ENCODE results near the gene UCKL1.

The UCKL1 gene

DNA sequence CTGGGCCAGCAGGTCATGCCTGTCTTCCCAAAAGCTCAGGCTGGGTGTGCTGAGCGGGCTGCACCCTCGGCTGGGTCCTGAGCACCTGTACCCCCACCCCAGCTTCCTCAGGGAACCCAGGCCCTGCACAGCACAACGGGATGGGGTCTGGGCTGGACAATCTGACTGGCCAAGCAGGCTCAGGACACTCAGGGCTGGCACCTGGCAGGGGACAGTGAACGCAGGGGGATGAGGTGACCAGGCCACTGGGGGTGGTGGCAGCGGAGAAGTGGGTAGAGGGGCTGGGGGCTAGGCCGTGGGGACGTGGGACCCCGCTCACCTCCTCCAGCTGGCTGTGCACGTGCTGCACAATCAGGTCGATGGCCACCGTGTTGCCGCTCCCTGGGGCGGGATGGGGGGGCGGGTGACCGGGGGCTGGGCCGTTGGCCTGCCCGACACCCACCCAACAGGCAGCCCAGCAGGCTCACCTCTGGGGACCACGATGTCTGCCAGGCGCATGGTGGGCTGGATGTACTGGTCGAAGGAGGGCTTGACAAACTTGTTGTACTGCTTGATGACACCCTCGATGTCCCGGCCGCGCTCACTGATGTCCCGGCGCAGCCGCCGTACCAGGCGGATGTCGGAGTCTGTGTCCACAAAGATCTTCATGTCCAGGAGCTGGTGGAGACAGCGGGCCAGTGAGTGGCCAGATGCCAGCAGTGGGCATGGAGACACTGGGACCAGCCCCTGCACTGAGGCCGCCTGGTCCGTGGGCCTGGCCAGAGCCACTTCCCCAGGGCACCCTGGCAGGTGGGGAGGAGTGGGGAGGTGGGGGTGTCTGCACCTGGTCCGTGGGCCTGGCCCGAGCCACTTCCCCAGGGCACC, 11.9 kb downstream of the UCKL1 start:
- no peak for DNase-seq
- H3K27ac ChIP-seq = no peak overlapping the region
- TF ChIP-seq CTCF (IDR thresholded peaks at IDR 0.05; ENCODE audit: low read depth, low read length) = no peak
- no peaks in the 10 kb centered on the region for H3K9me3 ChIP-seq (ENCODE audit: severe bottlenecking)
- no peaks in the 10 kb centered on the region for H3K27me3 ChIP-seq (ENCODE audit: insufficient read depth, low read depth, severe bottlenecking)
- no peak overlapping the region for H3K4me3 ChIP-seq (ENCODE audit: low read depth, low read length)
- peaks cover 9% of the 10 kb centered on the region for H3K36me3 ChIP-seq

DNA sequence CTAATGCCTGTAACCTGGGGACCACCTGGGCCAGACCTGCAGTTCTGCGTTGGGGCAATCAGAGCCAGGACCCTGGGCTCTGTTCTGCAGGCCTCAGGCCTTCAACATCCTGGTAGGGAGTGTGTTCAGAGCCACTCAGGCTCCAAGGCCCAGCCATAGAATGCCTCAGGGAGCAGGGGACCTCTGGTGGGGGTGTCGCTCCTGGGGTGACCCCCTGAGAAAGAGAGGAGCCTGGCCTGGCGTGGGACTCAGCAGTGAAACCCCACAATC, 12.5 kb downstream of the UCKL1 start:
- TF ChIP-seq CTCF (IDR thresholded peaks at IDR 0.05; ENCODE audit: low read depth, low read length) = no peak
- Histone ChIP-seq H3K4me3 (ENCODE audit: low read depth, low read length) (no peak overlapping the region), H3K9me3 (ENCODE audit: severe bottlenecking) (no peaks in the 10 kb centered on the region), H3K36me3 (peaks cover 9% of the 10 kb centered on the region), H3K27me3 (ENCODE audit: insufficient read depth, low read depth, severe bottlenecking) (no peaks in the 10 kb centered on the region), H3K27ac (no peak overlapping the region)
- DNase-seq = no peak

DNA sequence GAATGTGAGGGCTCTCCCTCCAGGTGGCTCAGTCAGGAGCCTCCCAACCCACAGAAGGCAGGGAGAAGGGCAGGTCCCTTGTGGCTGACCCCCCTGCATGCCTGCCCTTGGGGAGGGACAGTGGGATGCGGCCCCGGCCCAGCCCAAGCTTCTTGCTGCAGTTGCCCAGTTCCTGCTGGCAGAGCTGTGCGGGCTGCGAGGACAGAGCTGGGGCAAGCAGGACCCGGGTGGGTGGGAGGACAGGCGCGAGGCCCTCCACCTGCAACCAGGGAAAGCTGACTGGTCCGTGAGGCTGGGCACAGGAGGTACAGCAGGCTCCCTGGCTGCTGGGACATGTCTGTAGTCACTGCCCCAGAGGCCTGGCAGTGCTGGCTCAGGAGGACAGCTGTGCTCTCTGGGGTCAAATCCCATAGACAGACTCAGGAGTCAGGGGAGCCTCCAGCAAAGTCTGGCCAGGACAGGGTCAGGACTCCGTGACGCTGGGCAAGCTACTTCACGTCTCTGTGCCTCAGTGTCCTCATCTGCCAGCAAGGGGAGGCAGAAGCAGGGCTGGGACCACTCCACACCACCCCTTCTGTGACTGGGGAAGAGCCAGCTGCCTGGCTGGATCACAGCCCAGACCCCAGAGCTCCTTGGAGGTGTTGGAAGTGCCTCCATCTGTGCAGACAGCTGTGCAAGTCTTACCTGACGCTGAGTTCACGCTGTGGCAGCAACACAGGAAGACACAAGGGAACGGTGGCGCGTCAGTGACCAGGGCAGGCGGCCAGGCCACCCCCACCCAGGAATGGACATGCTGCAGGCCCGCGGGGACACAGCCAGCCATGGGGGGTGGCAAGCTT, 13.0 kb downstream of the UCKL1 start:
- Histone ChIP-seq H3K36me3 (peaks cover 9% of the 10 kb centered on the region), H3K9me3 (ENCODE audit: severe bottlenecking) (no peaks in the 10 kb centered on the region), H3K27ac (0 out of 2 replicates have a peak overlapping the region, but pooled peaks have one; percentile 6), H3K27me3 (ENCODE audit: insufficient read depth, low read depth, severe bottlenecking) (no peaks in the 10 kb centered on the region), H3K4me3 (ENCODE audit: low read depth, low read length) (no peak overlapping the region)
- DNase-seq = no peak
- no peak for TF ChIP-seq CTCF (IDR thresholded peaks at IDR 0.05; ENCODE audit: low read depth, low read length)

DNA sequence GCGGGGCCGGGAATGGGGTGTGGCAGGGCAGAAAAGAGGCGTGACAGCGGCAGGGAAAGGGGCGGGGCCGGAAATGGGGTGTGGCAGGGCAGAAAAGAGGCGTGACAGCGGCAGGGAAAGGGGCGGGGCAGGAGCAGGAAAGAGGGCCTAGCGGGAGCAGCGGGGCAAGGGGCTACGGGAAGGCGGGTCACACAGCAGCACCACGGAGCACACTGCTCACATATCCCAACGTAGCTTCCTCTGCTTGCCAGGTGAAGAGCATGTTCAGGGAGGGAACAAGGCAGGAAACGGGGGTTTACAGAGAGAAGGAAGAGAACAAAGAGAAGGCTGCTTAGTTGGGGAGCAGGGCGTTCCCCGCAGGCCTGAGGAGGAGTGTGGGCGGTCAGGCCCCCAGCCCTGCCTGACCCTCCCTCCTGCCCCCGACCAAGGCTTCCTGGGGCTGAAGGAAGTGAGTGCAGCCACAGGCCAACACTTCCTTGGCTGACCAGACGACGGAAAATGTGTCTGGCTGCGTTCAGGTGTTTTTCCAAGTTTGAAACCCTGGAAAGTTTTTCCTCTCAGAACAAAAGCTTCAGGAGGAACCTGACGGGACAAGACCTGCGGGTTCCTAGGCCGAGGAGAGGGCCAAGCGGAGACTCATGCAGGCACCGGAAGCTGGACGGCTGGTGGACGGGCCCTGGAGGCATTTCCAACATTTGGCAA, 13.8 kb downstream of the UCKL1 start:
- Histone ChIP-seq H3K27me3 (ENCODE audit: insufficient read depth, low read depth, severe bottlenecking) (no peaks in the 10 kb centered on the region), H3K27ac (no peak overlapping the region), H3K4me3 (ENCODE audit: low read depth, low read length) (no peak overlapping the region), H3K9me3 (ENCODE audit: severe bottlenecking) (no peaks in the 10 kb centered on the region), H3K36me3 (peaks cover 9% of the 10 kb centered on the region)
- no peak for TF ChIP-seq CTCF (IDR thresholded peaks at IDR 0.05; ENCODE audit: low read depth, low read length)
- peak; percentile 42 for DNase-seq

DNA sequence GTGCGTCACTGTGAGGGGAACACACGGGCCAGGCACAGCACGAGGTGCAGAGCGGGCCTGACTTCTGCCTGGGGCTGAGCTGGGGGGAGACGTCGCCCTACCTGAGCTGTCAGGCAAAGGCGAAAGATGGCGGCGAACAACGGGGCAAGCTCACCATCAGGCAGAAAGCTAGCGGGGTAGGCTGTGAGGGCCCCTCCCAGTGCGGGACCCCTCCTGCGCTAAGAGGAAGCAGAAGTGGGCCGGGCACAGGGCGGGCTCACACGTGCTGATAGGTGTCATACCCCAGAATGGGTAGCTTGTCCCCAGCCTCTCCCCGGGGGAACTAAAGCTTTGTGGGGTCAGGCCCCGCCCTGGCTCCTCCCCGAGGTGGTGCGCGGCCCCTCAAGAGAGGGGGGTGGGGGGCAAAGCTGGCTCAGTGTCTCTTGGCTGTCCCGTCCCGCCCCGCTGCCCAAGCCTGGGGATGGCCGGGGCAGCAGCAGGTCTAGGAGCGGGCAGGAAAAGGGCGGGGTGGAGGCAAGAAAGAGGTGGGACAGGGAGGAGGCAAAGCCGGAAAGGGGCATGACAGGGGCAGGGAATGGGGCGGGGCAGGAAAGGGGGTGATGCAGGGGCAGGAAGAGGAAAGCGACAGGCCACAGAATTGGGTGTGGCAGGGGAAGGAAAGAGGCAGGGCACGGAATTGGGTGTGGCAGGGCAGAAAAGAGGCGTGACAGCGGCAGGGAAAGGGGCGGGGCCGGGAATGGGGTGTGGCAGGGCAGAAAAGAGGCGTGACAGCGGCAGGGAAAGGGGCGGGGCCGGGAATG, 14.7 kb downstream of the UCKL1 start:
- H3K27me3 ChIP-seq (ENCODE audit: insufficient read depth, low read depth, severe bottlenecking) = no peaks in the 10 kb centered on the region
- no peak for DNase-seq
- H3K4me3 ChIP-seq (ENCODE audit: low read depth, low read length) = no peak overlapping the region
- H3K9me3 ChIP-seq (ENCODE audit: severe bottlenecking) = no peaks in the 10 kb centered on the region
- H3K27ac ChIP-seq = no peak overlapping the region
- H3K36me3 ChIP-seq = peaks cover 9% of the 10 kb centered on the region
- no peak for TF ChIP-seq CTCF (IDR thresholded peaks at IDR 0.05; ENCODE audit: low read depth, low read length)
